Fibroblast of skin of scalp (primary cell): Measurements from ENCODE around the gene TCF23.

Experiments
- DNase-seq: peaks from one replicate; pipeline ENCODE4 v3.0.0-alpha.2; 2013

Gene TCF23

DNA sequence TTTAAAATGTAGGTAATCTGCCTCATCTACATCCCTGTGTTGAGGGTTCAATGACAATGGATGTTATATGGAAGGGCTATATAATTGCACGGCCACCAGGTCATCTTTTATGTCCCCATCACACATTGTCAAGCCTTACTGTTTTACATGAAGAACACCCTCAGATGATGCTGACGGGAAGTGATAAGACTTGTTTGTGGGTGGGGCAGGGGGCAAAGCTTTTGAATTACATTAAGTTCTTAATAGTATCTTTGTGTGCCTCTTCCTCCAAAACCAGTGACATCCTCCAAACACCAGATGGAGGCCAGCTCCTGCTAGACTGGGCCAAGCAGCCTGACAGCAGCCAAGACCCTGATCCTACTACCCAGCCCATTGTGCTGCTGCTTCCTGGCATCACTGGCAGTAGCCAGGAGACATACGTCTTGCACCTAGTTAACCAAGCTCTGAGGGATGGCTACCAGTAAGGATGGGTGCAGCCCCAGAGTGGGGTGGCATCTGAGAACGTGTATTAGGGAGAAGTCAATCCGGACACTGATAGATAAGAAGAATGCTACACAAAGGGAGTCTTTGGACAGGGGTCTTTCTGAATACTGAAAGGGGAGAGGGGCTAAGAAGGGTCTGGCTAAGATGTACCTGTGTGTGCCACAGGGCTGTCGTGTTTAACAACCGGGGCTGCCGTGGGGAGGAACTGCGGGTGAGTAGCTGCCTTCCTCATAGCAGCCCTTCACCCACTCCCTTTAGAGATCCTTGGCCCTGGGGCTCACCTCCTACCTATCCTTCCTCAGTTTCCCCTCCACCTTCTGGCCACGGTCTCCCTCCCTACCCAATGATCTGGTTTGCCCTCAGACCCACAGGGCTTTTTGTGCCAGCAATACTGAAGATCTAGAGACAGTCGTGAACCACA is 19.9 kb upstream of the TCF23 start:
- DNase-seq: no peak

DNA sequence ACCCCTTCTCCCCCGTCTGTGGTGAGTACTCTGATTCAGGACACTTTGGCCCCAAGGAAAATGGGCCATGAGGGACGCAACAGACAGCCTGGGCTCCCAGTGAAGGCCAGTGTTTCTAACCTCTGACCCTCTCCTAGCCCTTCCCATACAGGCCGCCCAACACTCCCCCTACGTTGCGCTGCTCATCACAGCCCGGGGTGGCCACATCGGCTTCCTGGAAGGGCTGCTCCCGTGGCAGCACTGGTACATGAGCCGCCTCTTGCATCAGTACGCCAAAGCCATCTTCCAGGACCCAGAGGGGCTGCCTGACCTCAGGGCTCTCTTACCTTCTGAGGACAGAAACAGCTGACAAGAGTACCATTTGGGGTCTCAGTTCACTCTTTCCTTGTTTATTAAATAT is 18.4 kb upstream of the TCF23 start:
- DNase-seq: no peak

DNA sequence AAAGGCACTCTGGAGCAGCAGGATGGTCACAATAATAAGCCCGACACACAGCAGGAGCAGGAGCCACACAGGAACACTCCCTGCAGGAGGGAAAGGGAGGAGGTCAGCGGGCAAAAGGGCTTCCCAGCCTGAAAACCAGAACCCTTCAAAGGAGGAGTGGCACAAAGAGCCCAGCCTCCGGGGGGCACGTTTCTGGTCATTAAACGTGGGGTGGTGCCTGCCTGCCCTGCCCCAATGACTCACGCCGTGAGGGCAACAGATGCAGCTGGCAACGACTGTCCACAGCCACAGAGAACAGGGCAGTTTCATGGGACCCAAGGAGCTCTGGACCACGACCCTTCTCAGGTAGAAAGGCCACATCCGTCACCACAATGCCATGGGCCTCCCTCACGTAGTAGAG is 17.4 kb upstream of the TCF23 start:
- no peak for DNase-seq

DNA sequence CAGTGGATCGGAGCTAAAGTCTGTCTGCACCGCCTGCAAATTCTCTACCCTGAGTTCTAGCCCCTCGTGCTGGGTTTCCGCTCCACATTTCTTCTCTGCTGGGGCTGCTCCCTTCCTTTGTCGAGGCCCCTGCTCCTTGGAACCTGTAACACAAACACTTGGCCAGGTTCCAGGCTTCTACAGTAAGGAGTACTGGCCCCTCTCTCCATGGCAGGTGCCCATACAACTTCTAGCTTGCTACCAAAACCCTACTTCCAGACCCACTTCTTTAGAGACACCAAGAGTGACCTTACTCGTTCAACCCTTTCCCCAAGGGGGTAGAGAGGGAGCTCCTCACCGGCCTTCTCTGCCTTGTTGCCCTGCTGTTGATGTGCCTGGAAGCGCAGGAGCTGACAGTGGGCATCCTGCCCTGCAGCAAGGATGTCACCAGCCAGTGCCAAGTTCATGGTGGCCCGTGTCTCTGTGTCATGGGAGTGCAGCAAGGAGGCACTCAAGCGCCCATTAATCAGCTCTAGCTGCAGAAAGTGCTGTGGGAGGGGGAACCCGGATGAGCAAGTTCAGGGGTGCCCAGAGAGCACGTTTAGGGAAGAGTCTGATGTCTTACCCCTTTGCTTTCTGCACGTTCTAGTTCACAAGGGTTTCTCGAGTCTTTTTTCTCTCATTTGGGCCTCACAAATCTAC is 15.5 kb upstream of the TCF23 start:
- no peak for DNase-seq

DNA sequence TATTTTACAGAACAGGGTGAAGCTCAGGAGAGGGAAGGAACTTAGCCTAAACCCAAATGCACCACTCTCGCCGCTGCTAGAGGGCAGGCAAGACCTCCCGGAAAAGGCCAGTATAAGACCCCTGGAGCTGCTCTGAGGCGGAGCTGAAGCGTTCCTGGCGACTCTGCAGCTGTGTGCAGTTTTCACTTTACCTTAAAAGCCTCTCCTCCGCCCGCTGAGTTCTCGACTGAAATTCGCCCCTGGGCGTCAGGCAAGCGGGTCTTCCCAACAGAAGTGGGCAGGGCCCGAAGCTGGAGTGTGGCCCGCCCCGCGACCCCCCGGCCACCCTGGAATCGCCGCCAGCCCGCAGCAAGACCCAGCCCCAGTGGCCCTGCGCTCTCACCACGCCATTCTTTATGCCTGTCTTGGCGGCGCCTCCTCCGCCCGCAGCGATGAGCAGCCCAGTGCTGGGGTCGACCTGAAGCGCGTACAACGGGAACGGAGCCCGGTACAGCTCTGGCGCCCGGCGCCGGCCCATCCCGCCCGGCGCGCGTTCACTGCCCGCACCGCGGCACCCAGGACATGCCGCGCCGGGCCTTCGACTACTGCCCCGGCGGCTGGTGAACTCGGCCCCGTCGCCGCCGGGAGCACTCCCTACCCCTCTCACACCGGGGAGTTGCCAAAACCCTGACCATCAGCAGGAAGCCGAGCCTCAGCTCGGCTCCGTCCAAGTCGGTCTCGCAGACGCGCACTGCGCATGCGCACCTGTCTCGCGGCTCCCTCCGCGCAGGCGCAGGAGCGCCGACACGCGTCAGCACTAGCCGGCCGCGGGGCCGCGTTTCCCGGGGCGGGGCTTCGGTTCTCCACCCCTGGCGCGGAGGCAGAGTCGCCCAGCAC is 14.7 kb upstream of the TCF23 start, which contains the start of gene PREB:
Gene PREB (minus strand): TSS at position 732 of the 876 bp plus-strand sequence. CDS start 215 bp downstream, at position 517.
- DNase-seq: peak; percentile 96

DNA sequence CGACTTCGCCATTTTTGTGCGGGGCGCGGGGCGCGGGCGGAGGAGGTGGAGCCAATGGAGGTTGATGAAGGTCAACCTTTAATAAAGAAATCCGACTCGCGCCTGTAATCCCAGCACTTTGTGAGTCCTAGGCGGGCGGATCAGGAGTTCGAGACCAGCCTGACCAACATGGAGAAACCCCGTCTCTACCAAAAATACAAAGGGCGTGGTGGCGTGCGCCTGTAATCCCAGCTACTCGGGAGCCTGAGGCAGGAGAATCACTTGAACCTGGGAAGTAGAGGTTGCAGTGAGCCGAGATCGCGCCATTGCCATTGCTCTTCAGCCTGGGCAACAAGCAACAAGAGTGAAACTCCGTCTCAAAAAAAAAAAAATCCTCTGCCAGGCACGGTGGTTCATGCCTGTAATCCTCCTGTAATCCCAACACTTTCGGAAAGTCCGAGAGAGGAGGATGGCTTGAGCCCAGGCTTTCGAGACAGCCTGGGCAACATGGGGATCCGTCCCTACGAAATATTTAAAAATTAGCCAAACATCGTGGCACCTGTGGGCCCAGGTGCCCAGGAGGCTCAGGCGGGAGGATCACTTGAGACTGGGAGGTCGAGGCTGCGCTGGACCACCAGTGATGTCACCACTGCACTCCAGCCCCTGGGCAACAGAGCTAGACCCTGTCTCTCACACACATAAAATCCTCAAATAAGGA is 13.9 kb upstream of the TCF23 start:
- DNase-seq: no peak

DNA sequence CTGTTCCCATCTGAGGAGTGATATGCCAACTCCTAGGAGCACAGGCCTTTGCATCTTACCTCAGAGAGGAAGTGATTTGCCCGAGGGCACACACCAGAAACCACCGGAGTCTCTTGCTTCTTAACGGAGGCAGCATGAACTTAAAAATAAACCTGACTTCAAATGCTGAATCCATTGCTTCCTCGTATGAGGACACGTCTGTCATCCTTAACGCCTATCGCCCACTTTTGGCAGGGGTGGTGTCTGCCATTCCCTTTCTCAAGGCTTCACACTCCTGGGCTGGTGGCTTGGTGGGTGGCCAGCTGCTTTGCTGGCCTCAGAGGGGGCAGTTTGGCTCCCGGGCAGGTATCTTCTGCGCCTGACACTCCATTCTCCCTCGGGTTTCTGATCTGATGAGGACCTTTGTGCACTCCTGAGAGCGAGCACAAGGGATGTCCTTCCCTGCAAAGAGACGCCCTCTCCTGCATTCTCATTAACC is 13.3 kb upstream of the TCF23 start:
- no peak for DNase-seq

DNA sequence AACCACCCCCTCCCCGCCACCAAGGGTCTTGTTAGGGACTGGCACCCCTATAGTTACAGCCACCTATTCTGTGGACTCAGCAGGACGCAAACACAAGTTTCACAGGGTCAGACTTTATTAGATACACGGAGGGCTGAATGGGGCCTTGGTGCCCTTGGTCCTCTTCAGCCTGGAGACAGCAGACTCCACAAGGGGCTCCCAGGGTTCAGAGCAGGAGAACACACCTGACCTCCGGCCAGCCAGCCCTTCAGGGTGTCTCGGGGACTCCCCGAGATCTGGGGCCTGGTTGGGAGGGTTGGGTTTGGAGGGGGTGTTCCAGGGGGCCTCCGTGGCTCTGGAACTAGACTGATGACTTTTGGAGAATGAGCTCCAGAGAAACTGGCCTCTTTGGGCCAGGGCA is 12.1 kb upstream of the TCF23 start:
- no peak for DNase-seq

DNA sequence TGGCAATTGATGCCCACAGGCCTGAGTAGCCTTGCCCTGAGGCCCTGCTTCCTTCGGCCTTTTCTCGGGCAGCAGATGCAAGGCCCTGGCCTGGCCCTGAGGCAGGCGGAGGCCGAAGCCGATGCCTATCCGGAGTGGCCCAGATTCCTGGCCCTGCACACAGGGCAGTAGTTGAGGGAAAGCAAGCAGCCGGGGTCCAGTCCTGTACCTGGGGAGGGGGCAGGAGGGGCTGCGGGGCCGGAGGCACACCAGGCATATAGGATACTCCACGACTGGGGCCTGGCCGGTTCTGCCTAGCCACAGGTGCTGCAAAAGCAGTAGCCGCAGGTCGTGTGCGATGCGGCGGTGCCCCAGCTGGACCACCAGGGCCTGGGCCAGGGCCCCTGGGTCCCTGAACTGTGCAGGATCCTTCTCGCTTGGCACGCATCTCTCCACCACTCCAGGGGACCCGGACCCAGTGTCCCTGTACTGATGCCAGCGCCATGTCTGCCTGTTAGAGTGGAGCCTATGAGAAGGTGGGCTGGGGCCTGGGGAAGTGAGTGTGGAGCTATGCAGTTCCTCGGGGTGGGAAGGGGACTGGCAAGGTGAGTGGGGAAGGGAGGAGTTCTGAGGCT is 11.4 kb upstream of the TCF23 start:
- no peak for DNase-seq

DNA sequence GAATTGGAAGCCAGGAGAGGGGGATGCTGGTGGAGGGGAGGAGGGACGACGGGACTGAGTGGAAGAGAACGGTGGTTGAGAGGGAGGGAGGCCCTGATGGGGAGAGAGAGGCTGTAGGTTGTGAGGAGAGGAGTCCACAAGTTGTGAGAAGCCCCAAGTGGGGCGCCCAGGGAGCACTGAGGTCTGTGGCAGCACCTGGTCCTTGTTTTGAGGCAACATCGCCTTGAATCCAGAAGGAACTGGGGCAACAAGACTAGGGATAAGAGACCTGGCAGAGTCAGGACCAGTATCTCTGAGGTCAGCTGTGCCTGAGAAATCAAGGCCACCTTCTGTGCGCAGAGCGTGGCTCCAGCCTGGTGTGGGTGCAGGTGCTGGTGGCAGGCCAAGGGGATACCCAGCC is 10.7 kb upstream of the TCF23 start:
- no peak for DNase-seq

DNA sequence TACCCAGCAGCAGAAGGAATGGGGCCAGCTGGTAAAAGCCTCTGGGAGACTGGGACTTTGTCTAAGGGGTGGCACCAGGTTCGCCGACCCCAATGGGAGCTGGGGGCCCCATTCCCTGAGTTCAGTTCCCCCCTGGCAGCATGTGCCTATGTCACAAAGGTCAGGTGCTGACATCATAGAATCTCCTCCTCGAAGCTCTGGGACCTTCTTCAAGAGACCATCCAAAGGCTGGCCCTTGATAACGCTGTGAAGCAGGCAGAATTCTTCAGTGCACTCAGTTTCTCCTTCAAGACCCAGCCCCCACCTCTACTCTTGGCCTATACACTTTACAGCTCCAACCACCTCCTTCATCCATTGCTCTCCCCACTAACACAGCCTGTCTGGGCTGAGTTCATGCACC is 9.5 kb upstream of the TCF23 start, which contains the start of gene PRR30:
Gene PRR30 (minus strand): TSS at position 101 of the 400 bp plus-strand sequence. CDS start 1,081 bp downstream, outside the sequence.
- no peak for DNase-seq

DNA sequence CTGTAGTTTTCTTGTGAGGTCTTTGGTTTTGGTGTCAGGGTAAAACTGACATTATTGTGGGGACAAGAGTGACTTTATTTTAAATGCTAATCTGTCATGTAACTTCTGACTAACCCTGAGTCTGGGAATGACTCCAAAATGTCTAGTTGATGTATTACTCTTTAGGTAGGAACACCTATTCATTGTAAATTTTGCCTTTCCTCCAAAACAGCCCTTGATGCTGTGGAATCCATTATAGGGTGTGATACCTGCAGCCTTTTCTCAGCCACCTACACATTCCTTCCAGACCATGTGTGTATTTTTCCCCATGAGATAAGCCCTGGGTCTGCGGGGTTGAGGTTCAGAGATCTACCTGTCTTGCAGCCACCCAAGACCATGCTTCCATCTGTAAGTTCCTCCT is 5.5 kb upstream of the TCF23 start:
- DNase-seq: no peak

DNA sequence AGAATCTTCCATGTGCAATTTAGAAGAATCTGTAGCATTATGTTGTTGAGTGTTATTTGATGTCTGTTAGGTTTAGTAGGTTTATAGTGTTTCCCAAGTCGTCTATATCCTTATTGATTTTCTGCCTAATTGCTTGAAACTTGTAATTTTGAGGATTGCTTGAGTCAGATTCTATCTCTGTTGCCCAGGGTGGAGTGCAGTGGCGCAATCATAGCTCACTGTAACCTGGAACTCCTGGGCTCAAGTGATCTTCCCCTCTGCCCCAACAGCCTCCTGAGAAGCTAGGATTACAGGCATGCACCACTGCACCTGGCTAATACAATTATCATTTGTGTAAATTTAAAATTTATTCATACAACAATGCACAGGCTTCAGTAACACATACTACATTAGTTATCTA is 3.1 kb upstream of the TCF23 start:
- DNase-seq: no peak

DNA sequence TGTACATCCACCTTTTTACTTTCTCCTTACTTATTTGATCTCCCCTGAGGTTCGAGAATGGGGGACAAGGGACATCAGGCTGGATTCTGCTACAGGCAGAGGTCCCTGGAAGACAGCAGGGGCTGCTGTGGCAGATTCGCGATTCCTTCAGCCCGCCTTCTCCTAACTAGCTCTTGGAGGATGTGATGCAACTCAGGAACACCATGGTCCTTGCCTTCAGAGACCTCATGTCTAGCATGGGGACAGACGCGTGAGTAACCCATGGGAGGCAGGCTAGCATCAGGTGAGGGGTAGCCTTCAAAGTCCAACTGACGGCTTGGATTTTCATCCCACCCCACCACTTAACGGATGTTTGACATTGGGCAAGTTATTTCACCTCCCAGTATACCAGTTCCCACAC is 869 bp upstream of the TCF23 start:
- DNase-seq: no peak

DNA sequence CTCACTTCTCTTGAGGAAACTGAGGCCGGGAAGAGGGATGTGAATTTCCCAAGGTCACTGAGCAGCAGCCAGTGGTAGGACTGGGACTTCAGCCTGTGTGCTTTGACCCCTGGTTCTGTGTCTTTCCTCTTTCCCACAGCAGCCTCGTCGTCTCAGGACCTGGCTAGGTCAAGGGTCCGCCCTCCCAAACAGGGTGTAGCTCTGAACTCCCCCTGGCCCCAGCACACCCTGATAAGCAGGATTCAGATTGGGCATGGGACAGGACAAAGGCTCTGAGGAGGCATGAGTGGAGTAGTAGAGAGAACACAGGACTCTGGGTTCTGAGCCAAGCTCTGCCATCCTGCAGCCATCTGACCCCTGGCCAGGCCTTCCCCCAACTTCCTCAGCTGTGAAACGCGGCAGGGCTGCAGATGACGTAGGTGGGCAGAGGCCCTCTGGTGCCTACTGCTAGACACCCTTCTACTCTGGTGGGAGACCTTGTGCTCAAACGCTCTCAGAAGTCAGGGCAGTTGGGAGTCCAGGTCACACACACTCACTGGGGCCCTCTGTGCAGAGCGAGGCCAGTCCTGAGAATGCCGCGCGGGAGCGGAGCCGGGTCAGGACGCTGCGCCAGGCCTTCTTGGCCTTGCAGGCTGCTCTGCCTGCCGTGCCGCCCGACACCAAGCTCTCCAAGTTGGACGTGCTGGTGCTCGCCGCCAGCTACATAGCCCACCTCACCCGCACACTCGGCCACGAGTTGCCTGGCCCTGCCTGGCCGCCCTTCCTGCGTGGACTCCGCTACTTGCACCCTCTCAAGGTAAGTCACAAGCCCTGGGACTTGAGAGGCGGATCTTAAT is 984 bp downstream of the TCF23 start:
- DNase-seq: no peak

DNA sequence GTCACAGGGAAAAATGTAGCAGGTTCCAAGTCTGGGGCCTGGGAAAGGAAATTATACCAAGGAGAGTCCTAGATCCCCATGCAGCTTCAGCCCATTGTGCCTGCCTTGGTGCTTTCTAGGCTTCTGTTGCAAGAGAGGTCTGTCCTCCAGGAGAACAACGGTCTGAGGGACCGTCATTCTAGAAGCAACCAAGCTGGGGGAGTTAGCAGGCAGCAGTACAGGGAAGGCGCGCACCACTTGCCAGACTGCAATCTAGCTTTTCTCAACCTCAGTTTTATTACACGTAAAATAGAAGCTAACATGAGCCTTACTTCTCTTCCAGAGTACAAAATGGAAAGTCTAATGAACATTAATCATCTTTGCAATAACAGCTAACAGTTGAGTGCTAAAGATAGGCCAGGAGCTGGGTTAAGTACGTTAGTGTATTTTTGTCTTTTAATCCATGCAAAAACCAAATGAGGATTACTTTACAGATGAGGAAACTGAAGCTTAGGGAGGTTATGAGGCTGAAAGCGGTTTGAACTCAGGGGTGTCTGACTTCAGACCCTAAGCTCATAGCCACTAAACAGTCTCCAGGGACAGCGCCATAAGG is 1.9 kb downstream of the TCF23 start:
- DNase-seq: no peak

DNA sequence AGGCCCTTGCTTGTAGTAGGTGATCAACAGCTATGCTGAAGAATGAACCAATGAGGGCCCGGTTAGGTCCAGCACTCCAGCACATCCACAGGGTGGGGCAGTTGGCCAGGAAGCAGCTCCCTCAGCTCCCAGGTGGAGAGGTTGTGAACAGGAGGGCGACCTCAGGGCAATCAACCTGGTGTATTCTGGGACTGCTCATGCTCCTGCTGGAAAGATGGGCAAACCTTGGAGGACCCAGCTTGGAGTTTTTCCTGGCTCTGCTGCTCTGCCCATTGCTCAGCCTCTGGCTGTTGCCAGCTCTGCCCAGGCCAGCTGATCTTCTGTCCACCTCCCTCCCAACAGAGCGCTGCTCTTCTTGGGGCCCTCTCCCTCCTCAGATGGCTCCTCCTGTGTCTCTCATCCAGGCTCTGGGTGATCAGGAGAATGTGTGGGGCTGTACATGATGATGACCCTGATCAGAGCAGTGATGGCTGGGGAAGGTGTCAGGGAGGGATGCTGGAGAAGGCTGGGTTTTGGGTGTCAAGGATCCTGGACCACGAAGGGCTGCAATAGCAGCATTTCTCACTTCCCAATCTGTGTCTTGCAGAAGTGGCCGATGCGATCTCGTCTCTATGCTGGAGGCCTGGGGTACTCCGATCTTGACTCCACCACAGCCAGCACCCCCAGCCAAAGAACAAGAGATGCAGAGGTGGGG is 3.4 kb downstream of the TCF23 start:
- no peak for DNase-seq

DNA sequence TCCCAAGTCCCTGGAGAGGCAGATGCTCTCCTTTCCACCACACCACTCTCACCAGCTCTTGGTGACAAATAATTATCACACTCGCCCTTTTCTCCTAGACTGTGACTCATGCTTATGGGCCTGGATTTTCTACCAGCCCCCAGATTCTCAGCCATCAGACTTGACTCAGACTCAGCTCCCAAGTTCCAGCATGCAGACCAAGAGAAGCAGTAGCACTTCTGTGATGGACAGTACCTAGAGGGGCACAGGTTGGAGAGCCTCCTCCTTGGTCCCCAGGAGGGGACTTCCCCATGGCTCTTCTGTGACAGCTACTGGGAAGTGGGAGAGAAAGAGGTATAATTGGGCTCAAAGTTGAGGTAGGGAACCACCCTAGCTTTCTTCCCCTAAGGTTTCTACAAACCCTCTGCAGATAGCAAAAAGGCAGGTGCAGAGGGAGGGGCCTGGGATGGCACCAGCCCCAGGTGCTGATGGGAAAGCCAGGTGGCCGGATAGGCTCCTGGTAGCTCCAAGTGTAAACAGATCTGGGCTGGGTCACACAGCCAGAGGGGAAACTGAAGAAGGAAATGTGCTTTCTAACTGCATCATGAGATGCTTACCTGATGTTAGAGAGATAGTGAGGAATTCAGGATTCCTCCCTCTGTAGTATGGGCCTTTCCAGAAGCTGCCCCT is 4.1 kb downstream of the TCF23 start:
- peak; percentile 31 for DNase-seq

DNA sequence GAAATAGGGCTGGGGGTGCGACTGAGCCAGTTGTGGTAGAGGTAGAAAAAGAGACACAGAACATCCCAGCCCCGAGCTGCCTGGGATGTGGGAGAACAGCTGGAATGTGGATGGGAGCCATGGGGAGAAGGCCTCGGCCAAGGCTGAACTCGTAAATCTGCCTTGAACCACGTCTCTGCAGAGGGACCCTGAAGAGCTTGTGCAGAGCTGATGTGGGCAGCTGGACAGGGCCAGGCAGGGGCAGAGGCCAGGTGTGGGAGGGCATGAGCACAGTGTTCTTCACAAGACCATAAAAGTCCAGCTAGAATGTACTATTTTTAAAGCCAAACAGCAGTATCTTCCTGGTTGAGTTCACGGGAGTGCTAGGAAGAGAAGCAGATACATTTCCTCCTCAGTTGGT is 5.7 kb downstream of the TCF23 start:
- DNase-seq: no peak
